Stimulated activated CD8-positive, alpha-beta memory T cell treated with anti-CD3 and anti-CD28 coated beads, Interleukin-12 subunit alpha, Interleukin-12 subunit beta, amount 100 ng/mL, for 24 hours (primary cell): ENCODE data around the gene MOCOS.

Experiments used
- DNase-seq: peaks from one replicate; pipeline ENCODE4 v3.0.0-alpha.2; 2020; ENCODE audit errors: extremely low read depth

The MOCOS gene

DNA sequence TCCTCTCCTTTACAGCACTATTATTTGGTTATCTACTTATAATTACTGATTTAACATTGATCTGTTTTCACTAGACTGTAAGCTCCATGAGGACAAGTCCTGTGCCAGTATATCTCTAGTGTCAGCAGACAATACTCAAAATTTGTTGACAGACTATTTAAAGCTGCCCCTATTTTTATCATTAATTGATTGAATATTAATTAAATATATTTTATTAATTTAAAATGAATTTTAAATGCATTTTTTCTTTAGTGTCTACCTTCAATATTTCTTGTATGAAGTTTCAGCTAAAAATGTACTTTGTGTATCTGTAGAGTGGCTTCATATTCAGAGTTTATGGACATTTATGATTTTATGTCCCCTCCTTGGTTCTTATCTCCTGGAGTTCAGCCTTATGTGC lies 83.9 kb downstream of the MOCOS start:
- DNase-seq = no peak

DNA sequence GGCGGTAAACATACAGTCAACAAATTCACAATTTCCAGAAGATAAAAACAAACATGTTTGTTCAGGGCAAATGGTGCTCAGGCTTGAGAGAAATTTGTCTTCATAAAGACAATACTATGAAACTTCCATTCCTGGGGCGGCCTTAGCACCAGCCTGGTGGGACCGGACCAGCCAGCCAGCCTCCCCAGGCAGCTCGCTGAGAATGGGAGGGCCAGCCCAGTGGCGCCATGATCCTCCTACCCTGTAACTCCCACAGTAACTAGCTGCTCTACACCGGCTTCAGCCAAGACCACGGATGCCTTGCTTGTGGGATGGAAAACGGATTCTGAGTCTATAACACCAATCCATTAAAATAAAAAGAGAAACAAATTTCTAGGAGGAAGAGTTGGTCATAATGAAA lies 86.0 kb downstream of the MOCOS start:
- DNase-seq = no peak

DNA sequence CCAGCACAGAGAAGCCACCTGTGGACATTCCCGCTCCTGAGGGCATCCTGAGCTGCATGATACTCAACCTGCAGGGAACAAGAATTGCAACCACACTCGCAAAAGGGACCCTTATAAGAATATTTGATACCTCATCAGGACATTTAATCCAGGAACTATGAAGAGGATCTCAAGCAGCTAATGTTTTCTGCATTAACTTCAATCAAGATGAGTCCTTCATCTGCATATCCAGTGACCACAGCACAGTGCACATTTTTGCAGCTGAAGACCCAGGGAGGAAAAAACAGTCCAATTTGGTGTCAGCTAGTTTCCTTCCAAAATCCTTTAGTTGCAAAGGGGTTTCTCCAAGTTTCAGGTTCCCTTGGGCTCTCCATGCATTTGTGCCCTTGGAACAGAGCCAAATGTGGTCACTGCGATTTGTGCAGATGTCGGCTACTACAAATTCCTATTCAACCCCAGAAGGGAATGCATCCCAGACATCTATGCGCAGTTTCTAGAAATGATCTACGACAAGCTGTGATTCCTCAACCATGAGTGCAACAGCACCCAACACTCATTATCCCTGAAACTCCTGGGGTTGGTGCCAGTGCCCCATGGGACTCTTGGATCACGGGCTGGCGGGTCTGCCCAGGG lies 86.9 kb downstream of the MOCOS start:
- no peak for DNase-seq

DNA sequence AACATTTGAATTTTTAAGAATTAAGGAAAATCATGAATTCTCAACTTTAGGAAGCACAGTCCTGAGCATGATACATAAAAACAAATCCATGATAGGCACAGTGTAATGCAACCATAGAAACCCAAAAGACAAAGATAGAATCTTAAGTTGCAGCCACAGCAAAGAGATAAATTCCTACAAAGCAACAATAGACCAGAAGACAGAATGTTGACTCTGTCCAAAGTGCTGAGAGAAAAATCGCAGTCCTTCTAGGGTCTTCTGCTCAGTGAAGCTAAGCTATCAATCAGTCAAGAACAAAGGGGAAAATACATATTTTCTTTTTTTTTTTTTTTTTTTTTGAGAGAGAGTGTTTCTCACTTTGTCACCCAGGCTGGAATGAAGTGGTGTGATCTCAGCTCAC lies 88.3 kb downstream of the MOCOS start:
- no peak for DNase-seq

DNA sequence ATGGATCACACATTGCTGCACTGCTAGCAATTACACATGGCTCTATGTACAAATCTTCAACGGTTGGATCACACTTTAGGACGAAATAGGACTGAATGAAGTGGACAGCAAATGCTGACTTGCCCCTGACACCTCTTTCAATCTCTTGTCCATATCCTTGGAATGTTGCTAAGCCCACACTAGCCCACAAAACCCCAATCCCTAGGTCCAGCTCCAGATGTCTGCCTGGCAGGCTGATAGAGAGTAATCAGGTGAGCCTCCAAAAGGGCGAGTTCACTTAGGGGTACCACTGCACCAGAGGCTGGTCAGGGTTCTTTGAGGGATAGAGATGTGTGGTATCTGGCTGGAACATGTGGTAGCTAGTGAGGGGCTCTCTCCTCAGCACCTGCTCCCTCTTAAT lies 91.7 kb downstream of the MOCOS start:
- no peak for DNase-seq

DNA sequence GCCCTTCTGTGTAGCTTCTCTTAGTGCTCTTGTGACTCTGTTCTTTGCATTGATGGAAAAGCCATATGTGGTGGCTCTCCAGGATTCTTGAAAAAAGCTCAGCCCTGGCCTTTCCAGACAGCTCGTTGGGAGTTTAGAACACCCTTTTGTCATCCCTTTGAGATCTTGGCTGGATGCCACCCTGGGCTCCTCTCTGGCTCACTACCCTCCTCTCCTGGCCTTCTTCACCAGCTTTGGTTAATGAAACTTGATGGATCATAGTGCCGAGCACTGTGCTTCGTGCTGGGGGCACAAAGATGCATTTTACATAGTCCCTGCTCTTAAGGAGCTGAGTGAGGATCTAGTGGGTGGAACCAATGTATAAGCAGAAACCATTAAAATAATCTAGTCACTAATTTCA lies 94.6 kb downstream of the MOCOS start:
- DNase-seq = no peak

DNA sequence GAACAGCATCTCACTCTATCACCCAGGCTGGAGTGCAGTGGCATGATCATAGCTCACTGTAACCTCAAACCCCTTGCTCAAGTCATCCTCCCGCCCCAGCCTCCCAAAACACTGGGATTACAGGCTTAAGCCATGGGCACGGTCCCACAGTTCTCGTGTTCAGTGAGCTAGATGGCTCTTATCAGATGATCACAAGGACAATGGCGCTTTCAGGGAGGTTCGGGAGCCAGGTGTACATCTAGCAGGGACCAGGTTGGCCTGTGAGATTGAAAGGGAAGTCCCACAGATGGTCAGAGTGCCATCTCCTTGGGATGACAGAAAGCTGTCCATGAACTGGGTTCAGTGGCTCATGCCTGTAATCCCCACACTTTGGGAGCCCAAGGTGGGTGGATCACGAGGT lies 96.2 kb downstream of the MOCOS start:
- DNase-seq = no peak

DNA sequence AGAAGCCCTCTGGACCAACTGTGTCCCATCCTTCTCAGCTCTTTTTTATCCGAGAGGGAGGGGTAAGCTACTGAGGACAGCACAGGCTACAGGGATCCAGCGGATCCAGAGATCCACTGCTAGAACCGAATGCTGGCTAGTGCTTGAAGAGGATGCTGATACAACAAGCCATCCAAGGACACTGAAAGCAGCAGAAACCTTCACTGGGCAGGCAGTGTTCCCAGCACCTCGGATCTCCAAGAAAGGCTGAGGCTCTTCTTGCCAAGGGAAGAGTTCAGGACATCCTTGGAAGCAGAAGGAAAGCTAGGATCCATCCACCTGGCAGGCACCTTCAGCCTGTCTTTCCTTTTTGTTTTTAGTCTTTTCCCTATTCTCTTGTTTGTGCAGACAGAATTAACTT lies 97.0 kb downstream of the MOCOS start:
- DNase-seq = no peak

DNA sequence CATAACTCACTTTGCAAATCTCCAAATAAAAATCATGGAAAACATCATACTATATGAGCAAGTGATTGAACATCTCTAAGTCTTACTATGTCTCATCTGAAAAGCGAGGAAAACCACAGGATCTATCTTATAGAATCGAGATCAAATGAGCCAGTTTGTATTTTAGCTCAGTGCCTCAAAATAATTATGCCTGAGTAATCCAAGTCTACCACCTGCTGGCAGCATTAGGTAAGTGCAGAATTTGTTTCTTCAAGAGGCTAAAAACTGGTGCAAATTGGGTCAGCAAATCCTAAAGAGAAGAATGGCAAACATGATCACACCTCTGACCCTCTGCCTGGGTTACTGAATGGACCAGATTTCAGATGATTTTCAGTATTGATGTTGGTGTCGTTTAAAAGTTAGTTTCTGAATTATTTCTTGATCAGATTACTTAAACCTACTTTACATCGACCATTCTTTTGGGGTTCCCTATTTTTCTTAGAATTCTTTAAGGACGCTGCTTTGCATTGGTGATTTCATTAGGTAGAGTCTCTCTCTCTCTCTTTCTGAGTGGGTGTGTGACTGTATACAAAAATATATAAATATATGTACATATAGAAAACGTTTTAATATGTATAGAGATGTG lies 97.5 kb downstream of the MOCOS start:
- no peak for DNase-seq

DNA sequence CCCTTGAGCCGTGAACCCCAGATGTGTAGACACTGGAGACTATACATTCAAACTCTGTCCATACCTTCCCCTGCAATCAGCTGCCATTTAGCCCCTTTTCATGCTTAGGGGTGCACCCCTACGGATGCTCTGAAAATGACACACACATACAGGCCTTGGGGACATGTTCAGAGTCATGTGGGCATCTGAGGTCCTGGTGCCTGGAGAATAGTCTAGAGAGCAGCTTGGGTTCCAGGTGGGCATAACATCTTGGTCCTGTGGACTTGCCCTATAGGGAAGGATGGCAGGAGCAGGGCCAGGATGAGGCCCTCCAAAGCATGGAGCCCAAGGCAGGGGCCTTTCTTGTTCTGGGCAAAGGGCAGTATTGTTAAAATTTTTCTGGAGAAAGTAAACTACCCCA lies 100.4 kb downstream of the MOCOS start:
- DNase-seq = no peak

DNA sequence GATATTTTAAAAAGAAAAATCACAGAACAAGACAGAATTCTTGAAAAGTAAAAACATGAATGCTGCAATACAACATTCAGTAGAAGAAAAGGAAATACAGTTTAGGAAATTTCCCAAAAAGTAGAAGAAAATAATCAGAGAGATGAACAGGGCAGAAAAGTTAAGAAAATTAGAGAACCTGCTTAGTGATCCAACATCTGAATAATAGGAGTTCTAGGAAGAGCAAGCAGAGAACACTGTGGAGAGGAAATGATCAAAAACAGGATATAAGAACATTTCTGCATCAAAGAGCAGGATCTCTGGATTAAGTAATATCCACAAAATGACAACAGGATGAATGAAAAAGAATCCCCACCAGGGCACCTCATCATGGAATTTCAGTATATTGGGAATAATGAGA lies 101.4 kb downstream of the MOCOS start:
- DNase-seq = no peak

DNA sequence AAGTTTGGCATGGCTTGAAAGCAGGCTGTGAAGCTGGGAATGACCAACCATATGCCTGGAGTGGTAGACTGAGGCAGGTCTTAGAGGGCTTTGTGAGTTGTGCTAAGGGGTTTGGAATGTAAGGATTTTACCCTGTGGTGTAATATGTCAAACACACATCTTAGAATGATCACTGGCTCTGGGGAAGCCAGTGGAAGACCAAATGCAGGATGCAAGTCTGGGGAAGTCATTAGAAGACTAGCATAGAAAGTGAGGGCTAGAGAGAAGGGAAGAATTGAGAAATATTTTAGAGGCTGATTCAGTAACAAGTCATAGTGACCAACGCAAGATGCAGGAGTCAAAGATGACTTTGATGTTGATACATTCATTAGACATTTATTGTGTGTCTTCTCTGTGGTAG lies 106.7 kb downstream of the MOCOS start:
- no peak for DNase-seq

DNA sequence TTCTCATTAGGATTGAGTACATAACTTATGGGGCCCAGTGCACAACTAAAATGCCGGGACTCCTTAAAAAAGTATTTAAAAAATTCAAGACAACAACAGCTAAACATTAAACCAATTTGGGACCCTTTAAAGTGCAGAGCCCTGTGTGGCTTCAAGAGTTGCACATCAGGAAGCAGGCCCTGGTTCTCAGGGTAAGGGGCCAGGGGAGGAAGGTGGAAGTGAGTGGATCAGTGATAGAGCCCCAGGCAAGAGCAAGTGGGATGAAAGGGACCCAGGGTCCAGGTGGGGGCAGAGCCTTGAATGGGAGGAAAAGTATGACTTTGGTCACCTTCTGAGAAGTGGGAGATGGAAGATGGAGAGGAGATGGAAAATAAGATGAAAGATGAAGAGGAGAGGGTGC lies 107.9 kb downstream of the MOCOS start:
- no peak for DNase-seq

DNA sequence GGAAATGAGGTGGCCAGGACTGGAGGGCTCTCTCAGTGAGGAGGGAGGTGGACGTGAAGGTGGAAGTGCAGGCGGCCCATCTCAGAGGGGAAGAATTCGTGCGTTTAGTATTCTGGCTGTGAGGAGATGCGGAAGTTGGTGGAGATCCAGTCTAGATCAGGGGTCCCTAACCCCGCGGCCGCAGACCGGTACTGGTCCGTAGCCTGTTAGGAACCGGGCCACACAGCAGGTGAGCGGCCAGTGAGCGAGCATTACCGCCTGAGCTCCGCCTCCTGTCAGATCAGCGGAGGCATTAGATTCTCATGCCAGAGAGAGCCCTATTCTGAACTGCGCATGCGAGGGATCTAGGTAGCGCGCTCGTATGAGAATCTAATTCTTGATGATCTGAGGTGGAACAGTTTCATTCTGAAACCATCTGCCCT lies 108.6 kb downstream of the MOCOS start:
- DNase-seq = no peak

DNA sequence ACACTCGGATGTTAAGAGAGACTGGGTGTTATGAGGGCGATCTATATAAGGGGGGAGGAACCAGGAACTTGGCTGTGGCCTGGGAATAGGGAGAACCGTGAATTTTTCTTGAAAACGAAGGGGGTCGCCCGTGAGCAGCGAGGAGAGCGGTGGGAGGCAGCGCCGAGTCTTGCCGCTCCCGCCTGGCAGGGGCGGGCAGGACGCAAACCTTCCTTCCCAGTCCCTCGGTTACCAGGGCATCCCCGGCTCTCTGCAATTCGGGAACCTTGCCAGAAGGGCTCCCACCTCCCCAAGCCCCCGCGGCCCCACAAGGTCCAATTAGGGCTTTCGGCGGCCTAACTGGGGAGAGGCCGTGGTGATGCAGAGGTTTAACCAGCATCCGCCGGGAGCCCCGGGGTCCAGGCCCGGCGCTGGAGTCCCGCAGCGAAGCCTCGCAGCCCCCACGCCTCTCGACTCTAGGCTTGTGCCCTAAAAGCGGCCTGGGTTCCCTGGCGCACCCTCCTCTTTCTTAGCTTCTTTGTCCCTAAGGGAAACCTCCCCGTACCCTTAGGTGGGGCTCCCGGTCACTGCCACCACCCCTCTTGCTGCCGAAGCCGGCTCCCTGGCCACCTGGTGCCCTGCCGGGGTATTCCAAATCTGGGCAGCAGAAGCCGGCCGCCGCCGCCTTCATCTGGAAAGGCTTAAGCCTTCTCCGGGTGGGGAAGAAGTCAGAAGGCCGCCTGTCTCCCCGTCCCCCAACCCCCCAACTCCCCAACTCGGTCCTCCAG lies 109.5 kb downstream of the MOCOS start:
- DNase-seq = no peak

DNA sequence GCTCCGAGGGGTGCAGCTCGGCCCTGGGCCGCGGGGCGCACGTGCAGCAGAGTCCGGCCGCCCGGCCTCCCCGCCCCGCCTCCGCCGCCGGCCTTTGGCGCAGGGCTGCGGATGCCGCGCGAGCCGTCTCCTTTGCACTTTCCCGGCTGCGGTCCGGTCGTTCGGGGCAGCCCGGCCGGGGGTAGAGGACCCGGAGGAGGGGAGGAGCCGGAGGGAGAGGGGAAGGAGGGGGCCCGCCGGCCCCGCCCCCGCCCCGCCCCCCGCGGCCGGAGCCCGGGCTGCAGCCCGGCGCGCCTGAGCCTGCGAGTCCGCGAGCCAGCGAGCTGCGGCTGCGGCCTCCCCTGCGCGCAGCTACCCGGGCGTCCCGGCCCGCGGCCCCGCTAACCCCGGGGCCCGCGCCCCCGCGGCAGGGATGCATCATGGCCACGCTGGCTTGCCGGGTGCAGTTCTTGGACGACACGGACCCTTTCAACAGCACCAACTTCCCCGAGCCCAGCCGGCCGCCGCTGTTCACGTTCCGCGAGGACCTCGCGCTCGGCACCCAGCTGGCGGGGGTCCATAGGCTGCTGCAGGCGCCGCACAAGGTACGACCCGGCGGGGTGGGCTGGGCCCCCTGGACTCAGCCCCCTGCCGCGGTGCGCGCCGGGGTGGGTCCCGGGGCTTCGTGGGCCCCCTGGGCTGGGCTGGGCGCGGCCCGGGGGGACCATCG lies 110.3 kb downstream of the MOCOS start, which contains the start of gene FHOD3:
FHOD3 (plus strand) TSS at position 297 of the 709 bp plus-strand sequence; CDS start at position 420, 123 bp downstream.
- no peak for DNase-seq

DNA sequence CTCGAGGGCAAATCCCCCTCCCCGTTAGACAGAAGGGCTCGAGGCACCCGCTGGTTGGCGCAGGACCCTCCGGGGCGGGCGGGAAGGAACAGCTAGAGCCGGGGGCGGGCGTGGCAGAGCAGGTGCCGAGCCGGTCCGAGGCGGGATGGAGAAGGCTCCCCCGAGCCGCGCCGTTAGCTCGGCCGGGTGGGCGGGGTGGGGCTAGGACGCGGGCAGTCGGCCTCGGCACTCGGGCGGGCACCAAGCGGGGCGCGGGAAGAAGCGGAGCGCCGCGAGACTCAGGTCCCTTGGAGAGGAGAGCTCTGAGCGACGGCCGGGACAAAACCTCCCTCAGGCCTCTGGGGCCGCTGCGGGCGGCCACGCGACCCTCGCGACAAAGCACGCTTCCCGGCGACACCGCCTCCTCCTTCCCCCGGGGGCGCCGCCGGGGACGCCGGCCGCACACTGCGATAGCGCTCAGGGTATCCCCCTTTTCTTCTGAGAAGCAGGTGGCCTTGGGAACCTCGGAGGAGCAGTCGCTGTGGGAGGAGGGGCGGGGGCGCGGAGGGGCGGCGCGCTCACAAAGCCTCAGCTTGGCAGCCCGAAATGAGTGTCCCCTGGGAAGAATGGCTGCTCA lies 110.9 kb downstream of the MOCOS start:
- DNase-seq = no peak

DNA sequence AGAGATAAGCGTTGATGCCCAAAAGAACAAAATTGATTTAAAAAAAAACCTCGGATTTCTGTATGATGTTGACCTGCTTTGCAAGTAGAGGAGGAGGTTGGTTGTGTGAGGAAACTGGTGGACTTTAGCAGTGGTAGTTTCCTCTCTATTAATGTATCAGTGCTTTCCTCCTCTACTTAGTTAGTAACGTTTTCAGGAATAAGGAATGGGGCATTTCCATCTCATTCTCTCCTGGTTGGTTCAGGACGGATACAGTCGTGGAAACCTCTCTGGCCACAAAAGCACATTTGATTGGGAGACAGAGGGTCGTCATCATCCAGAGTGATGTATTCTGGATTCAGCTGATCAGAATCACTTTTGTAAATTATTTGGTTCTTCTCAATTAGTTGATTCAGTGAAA lies 111.7 kb downstream of the MOCOS start:
- no peak for DNase-seq

DNA sequence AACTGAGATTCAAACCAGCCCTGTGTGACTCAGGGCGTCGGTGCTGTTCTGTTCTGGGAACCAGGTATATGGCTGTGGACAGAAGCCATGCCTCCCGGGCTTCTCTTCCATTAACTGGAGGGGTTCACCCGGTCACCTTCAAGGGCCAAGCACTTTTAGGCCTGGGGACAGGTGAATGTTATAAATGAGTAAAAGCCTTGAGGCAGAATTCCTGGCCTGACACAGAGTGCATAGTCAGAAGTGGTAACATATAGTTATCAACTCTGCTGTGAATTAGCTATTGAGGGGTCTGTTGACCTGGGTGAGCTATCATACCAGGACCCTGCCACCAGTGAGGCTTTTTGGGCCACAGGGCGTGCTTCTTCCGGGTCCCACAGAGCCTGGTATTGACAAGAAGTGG lies 112.9 kb downstream of the MOCOS start:
- DNase-seq = no peak

DNA sequence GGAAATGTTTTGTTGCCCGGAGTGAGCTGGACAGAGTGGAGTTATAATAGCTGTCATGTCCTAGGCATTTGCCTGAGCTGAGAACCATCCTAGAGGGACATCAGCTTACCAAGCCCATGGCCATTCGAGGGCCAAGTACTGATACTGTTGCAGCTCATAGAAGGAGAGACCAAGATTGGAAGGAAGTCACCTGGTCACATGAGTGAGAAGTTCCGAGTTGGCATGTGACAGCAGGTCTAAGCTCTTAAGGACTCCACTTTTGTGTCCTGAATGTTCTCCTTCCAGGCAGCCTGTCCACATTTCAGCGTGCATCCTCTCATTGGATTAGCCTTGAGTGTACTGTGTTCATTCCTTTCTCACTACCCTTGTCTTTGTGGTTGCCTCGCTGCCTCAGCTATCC lies 114.6 kb downstream of the MOCOS start:
- DNase-seq = no peak

DNA sequence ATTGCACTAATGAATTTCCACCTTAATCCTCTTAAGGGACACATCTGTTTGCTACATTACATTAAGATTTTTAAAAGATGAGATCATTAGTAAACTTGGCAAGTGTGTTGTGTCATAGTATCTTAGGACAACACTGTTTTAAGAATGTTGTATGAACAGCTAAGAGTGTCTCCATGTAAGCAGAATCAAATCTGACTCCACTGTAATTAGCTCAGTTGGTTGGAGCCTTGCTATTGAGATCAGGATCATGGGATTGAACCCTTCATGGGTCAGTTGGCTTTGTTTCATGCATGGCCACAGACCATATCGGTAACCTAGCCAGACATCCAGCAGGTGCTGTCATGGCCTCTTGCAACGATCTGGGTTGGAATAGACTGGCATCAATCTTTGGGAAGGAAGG lies 115.4 kb downstream of the MOCOS start:
- DNase-seq = no peak

DNA sequence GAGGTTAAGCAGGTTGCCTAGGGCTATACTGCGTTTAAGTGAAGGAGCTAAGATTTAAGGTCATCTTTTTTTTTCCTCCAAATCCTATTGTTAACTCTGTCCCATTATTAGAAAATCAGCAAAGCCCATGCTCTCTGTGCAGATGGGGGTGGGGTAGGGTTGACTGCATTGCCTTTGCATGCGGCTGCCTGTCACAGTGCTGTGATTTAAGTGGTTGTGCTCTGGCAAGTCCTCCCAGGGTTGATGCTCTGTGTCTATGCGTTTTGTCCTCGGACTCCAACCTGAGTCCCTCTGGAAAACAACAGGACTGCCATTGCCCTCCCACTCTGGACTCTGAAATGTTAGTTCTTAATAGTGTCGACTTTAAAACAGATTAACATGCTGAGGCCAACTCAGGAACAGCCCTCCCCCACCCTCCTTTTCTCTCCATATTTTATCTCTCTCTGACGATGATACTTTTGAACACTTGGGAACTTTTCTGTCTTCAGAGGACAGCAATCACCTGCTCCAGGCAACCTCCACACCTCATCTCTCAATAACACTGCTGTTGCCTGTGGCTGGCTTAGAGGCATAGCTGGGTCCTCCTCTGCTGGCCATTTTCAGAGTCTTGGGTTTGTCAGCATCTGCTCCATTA lies 116.0 kb downstream of the MOCOS start:
- no peak for DNase-seq
